ENCODE measurements around the gene COL28A1.

GRCh38 chr7:7582596-7582995, 46.9 kb upstream of the COL28A1 start:
- TF ChIP-seq CTCF (IDR thresholded peaks at IDR 0.05; ENCODE audit: low read depth, low read length): no peak
- no peak for TF ChIP-seq EZH2phosphoT487 (IDR thresholded peaks at IDR 0.05; ENCODE audit: low read depth)
